Peyer's patch (tissue), 4 donors: ENCODE results near the gene GNG12. TPM values are rescaled to one million over a fixed set of nuclear protein-coding genes. Genes with fewer than 3 reads are reported as not detected.

ENCODE experiments used
- DNase-seq, 3 donors: peaks; one replicate each; pipeline ENCODE4 v3.0.0-alpha.2; 2017 to 2019
- H3K27ac ChIP-seq, 4 donors: fragments of 200-600 bp; sonication (generic); one replicate each; pipeline ENCODE4 v1.5.1; 2016 to 2019
- H3K27me3 ChIP-seq, 2 donors: fragments of 200-600 bp; sonication (generic); one replicate each; pipeline ENCODE4 v1.5.1; 2019
- H3K36me3 ChIP-seq, 3 donors: fragments of 200-600 bp; sonication (generic); one replicate each; pipeline ENCODE4 v1.5.1; 2016 to 2019
- H3K4me1 ChIP-seq, 4 donors: fragments of 200-600 bp; sonication (generic); one replicate each; pipeline ENCODE4 v1.5.1; 2016 to 2019
- H3K4me3 ChIP-seq, 4 donors: fragments of 200-600 bp; sonication (generic); 1 replicate in 3 of 4; 2 replicates in 1 of 4; pipeline ENCODE4 v1.5.1; 2016 to 2019; ENCODE audit warnings: mild to moderate bottlenecking in 1 of 4
- H3K9me3 ChIP-seq, 4 donors: fragments of 200-600 bp; sonication (generic); one replicate each; pipeline ENCODE4 v1.5.1; 2016 to 2019; ENCODE audit warnings: mild to moderate bottlenecking in 1 of 4
- POLR2A ChIP-seq, 2 donors: fragments of 450-650 bp; IDR thresholded peaks; one replicate each; pipeline ENCODE4 v1.5.1; 2017; ENCODE audit warnings: antibody characterized with exemption in 2 of 2, mild to moderate bottlenecking in 2 of 2, moderate library complexity in 2 of 2
- total RNA-seq, 4 donors: library from RNA; depleted of rRNA; stranded (reverse); fragments of >200 nt; gene quantifications; one replicate each; pipeline ENCODE4 v1.1.0, GENCODE V29; 2016
- TF ChIP-seq, protein P1 (sequence below), 6 experiments: fragments of 450-650 bp in 4 of 6; fragments of 200-600 bp in 2 of 6; sonication (generic) in 1 of 6; IDR thresholded peaks; one replicate each; pipeline ENCODE4 v1.5.1; 2017 to 2019; ENCODE audit warnings: antibody characterized with exemption in 6 of 6, mild to moderate bottlenecking in 3 of 6, moderate library complexity in 1 of 6

GNG12 gene
- total RNA-seq, 4 donors from 2014 or later, result 61.9 to 271 (median 165) TPM

DNA sequence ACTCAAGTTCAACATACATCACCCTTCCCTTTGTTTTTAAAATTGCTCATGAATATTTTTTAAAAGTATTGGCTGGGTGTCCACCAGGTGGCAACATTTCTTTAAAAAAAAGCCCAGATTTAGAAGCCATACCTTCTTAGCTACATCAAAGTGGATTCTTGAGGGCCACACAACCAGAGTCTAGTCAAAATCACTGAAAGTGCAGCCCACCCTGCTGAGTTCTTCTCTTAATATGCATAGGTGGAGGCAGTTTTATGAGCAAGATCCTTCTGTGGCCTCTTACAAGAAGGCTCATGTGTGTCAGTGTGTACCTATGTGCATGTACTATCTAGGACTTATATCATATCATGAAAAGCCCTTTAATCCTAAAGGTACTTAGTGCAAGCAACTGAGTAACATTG, 16.9 kb upstream of the GNG12 start:
- H3K36me3 ChIP-seq, result no peaks in the 10 kb centered on the region
- H3K27ac ChIP-seq, result peak overlapping the region in 2 of 4 donors; percentile 56 to 68
- no peak for DNase-seq
- peaks cover 0 to 10% (median 0%) of the 10 kb centered on the region in 4 donors for H3K4me1 ChIP-seq
- no peak overlapping the region for H3K4me3 ChIP-seq
- H3K27me3 ChIP-seq, result no peaks in the 10 kb centered on the region
- TF ChIP-seq, protein P1, sequence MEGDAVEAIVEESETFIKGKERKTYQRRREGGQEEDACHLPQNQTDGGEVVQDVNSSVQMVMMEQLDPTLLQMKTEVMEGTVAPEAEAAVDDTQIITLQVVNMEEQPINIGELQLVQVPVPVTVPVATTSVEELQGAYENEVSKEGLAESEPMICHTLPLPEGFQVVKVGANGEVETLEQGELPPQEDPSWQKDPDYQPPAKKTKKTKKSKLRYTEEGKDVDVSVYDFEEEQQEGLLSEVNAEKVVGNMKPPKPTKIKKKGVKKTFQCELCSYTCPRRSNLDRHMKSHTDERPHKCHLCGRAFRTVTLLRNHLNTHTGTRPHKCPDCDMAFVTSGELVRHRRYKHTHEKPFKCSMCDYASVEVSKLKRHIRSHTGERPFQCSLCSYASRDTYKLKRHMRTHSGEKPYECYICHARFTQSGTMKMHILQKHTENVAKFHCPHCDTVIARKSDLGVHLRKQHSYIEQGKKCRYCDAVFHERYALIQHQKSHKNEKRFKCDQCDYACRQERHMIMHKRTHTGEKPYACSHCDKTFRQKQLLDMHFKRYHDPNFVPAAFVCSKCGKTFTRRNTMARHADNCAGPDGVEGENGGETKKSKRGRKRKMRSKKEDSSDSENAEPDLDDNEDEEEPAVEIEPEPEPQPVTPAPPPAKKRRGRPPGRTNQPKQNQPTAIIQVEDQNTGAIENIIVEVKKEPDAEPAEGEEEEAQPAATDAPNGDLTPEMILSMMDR (IDR thresholded peaks at IDR 0.05), result peak in 4 of 6 experiments; percentile 50 to 61 (median 58)
- no peak for TF ChIP-seq POLR2A (IDR thresholded peaks at IDR 0.05)
- H3K9me3 ChIP-seq, result no peaks in the 10 kb centered on the region

DNA sequence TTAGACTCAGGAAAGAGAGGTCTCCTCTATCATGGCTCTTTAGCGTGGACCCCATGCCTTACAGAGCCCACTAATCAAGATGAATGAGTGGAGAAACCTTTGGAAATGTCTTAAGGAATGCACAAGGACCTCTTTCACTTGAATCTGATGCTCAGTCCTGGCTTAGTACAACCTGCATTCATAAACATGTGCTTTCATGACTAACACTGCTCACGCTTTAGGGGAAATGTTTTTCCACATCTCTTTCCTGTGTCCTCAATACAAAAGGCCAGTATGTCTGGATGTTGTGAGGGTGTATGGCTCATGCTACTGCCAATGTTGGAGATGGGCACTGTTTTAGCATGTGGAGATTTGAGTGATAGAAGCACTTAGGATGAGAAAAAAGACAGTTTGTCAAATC, 14.2 kb upstream of the GNG12 start:
- Histone ChIP-seq H3K4me3 (no peak overlapping the region), H3K4me1 (peaks cover 0 to 10% (median 0%) of the 10 kb centered on the region in 4 donors), H3K27ac (no peak overlapping the region), H3K36me3 (no peaks in the 10 kb centered on the region), H3K9me3 (no peaks in the 10 kb centered on the region), H3K27me3 (no peaks in the 10 kb centered on the region)
- TF ChIP-seq POLR2A (IDR thresholded peaks at IDR 0.05), result no peak
- no peak for DNase-seq

DNA sequence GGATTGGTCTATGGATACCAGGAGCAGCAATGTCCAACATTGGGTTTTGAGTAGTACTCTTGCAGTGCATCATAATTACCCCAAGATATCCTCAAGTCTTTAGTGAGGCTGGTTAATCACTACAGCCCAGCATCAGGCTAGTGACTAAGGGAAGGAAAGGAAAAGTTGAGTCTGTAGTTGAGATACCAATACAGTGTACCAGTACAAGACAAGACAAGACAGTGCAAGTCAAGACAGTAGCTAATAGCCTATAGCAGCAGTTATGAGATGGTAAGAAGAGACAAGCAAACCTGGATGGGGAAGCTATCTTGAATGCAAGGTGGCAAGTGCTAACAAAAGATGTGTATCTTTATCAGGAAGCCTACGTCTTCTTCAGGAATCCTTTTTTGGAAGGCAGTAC, 13.3 kb upstream of the GNG12 start:
- Histone ChIP-seq H3K4me3 (no peak overlapping the region), H3K36me3 (no peaks in the 10 kb centered on the region), H3K9me3 (no peaks in the 10 kb centered on the region), H3K4me1 (peaks cover 0 to 10% (median 0%) of the 10 kb centered on the region in 4 donors), H3K27ac (no peak overlapping the region), H3K27me3 (no peaks in the 10 kb centered on the region)
- TF ChIP-seq, protein P1 (IDR thresholded peaks at IDR 0.05), result no peak
- TF ChIP-seq POLR2A (IDR thresholded peaks at IDR 0.05), result no peak
- no peak for DNase-seq

DNA sequence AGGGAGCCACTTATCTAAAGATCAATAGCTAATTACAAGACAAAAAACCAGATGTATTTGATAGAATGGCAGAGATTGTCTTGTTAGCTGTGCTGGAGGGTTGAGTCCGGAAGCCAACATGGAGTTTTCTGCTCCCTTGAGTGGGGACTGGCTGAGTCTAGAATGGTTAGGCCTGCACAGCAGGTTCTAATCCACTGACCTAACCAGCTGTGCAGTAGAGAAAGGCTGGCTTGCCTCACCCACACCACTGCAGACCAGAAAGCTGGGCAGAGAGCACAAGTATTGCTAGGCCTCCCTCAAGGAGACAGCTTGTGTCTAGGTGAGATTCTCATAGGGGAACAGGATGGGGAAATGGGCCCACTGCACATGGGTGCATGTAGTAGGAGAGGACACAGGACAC, 11.7 kb upstream of the GNG12 start:
- Histone ChIP-seq H3K27ac (no peak overlapping the region), H3K27me3 (no peaks in the 10 kb centered on the region), H3K9me3 (no peaks in the 10 kb centered on the region), H3K36me3 (no peaks in the 10 kb centered on the region), H3K4me3 (no peak overlapping the region), H3K4me1 (no peaks in the 10 kb centered on the region)
- TF ChIP-seq, protein P1 (IDR thresholded peaks at IDR 0.05), result no peak
- TF ChIP-seq POLR2A (IDR thresholded peaks at IDR 0.05), result no peak
- no peak for DNase-seq

DNA sequence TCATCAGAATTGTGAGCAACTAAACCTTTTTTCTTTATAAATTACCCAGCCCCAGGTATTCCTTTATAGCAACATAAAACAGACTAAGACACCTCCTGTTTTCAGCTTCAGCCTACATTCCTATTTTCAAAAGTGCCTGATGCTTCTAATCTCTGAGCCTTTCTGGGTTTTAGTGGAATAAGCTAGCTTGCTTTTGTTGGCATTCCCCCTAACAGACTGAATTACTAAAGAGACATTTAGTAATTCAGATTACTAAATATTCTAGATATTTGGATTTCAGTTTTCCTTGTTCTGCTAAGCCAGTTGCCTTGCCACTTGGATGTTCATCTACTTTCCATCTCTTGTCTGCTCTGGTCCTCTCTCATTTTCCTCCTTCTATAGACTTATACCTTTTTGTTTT, 10.5 kb upstream of the GNG12 start:
- Histone ChIP-seq H3K27ac (no peak overlapping the region), H3K9me3 (no peaks in the 10 kb centered on the region), H3K36me3 (no peaks in the 10 kb centered on the region), H3K27me3 (no peaks in the 10 kb centered on the region), H3K4me1 (peaks cover 0 to 2% (median 0%) of the 10 kb centered on the region in 4 donors), H3K4me3 (no peak overlapping the region)
- TF ChIP-seq, protein P1 (IDR thresholded peaks at IDR 0.05), result no peak
- TF ChIP-seq POLR2A (IDR thresholded peaks at IDR 0.05), result no peak
- DNase-seq, result no peak

DNA sequence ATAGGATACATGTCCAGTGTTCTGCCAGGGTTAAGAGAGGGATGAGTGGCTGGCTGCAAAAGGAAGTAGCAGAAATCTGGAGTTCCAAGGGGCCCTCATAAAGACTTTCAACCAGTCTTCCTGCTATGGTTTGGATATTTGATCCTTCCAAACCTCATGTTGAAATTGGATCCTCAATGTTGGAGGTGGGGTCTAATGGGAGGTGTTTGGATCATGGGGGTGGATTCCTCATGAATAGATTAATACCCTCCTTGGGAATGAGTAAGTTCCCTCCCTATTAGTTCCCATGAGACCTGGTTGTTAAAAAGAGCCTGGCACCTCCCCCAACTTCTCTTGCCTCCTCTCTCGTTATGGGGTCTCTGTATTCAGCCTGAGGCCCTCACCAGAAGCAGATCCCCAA, 10.1 kb upstream of the GNG12 start:
- TF ChIP-seq, protein P1 (IDR thresholded peaks at IDR 0.05), result no peak
- no peak for TF ChIP-seq POLR2A (IDR thresholded peaks at IDR 0.05)
- no peaks in the 10 kb centered on the region for H3K9me3 ChIP-seq

More for the DNA sequence above, 10.1 kb upstream of the GNG12 start:
- Histone ChIP-seq H3K36me3 (no peaks in the 10 kb centered on the region), H3K27ac (no peak overlapping the region), H3K4me3 (no peak overlapping the region), H3K27me3 (no peaks in the 10 kb centered on the region), H3K4me1 (peaks cover 0 to 7% (median 0%) of the 10 kb centered on the region in 4 donors)
- DNase-seq, result no peak
